ENCODE results near the gene NUP85.

The NUP85 gene

GRCh38 chr17:75182569-75183436 is 22.7 kb upstream of the NUP85 start, which contains the start of gene SUMO2:
TSS of gene SUMO2 (minus strand) at chr17:75182959. CDS start at chr17:75182834, 125 bp downstream.
- peak; percentile 93 for DNase-seq (ENCODE audit: extremely low read depth, low read depth)
- no peak; the same call in 1 of the 2 replicates for TF ChIP-seq CTCF (IDR thresholded peaks at IDR 0.05; ENCODE audit: low read depth, low read length)

GRCh38 chr17:75183999-75184884 is 21.2 kb upstream of the NUP85 start:
- DNase-seq (ENCODE audit: extremely low read depth, low read depth) = no peak
- no peak for TF ChIP-seq CTCF (IDR thresholded peaks at IDR 0.05; ENCODE audit: low read depth, low read length)

GRCh38 chr17:75188614-75189013 is 16.9 kb upstream of the NUP85 start:
- TF ChIP-seq CTCF (IDR thresholded peaks at IDR 0.05; ENCODE audit: low read depth, low read length) = no peak
- no peak for DNase-seq (ENCODE audit: extremely low read depth, low read depth)

- DNase-seq (ENCODE audit: extremely low read depth, low read depth) = no peak
- no peak for TF ChIP-seq CTCF (IDR thresholded peaks at IDR 0.05; ENCODE audit: low read depth, low read length)
These were observed 13.9 kb upstream of the NUP85 start for GRCh38 chr17:75191584-75191983.

GRCh38 chr17:75194879-75195278 is 10.6 kb upstream of the NUP85 start:
- no peak for TF ChIP-seq CTCF (IDR thresholded peaks at IDR 0.05; ENCODE audit: low read depth, low read length)
- DNase-seq (ENCODE audit: extremely low read depth, low read depth) = no peak

GRCh38 chr17:75199886-75200618 is 5.4 kb upstream of the NUP85 start:
- no peak for TF ChIP-seq CTCF (IDR thresholded peaks at IDR 0.05; ENCODE audit: low read depth, low read length)
- DNase-seq (ENCODE audit: extremely low read depth, low read depth) = no peak

All from AG09319 (cell line).